Thymus (tissue), 11 donors: ENCODE measurements around the gene ZNF142. TPM values are rescaled to one million over a fixed set of nuclear protein-coding genes. Genes with fewer than 3 reads are reported as not detected.

Experiments used
- DNase-seq, 9 donors: peaks; one replicate each; pipeline ENCODE4 v3.0.0-alpha.2; 2013; ENCODE audit warnings: low spot score in 9 of 9, low read depth in 6 of 9, missing footprints in 1 of 9
- H3K27ac ChIP-seq, 2 donors: one replicate each; pipeline ENCODE4 v1.5.1; 2013; ENCODE audit warnings: control low read depth in 1 of 2, low read depth in 1 of 2, low read length in 1 of 2, mild to moderate bottlenecking in 1 of 2, moderate library complexity in 1 of 2
- H3K27me3 ChIP-seq, 2 donors: one replicate each; pipeline ENCODE4 v1.5.1; 2013; ENCODE audit warnings: low read length in 1 of 2; ENCODE audit not compliant: control insufficient read depth in 2 of 2, insufficient read depth in 1 of 2
- H3K36me3 ChIP-seq, 2 donors: one replicate each; pipeline ENCODE4 v1.5.1; 2013; ENCODE audit warnings: low read length in 1 of 2, mild to moderate bottlenecking in 1 of 2, moderate library complexity in 1 of 2; ENCODE audit not compliant: control insufficient read depth in 2 of 2, insufficient read depth in 2 of 2
- H3K4me1 ChIP-seq, 2 donors: one replicate each; pipeline ENCODE4 v1.5.1; 2013; ENCODE audit warnings: low read length in 2 of 2; ENCODE audit not compliant: control insufficient read depth in 2 of 2, insufficient read depth in 2 of 2
- H3K4me3 ChIP-seq, 2 donors: one replicate each; pipeline ENCODE4 v1.5.1; 2013; ENCODE audit warnings: low read length in 2 of 2, control low read depth in 1 of 2, mild to moderate bottlenecking in 1 of 2
- H3K9me3 ChIP-seq, 2 donors: one replicate each; pipeline ENCODE4 v1.5.1; 2013; ENCODE audit warnings: low read length in 1 of 2, mild to moderate bottlenecking in 1 of 2; ENCODE audit not compliant: control insufficient read depth in 2 of 2, insufficient read depth in 1 of 2
- WGBS: extraction: QIAGEN DNeasy Blood & Tissue Kit; methylation state at CpG from one replicate; pipeline ENCODE4 v1.1.7; 2013; 5-methylcytosine and 5-hydroxymethylcytosine counted together
- polyA plus RNA-seq: library from polyadenylated mRNA; stranded (reverse); fragments of 200-250 nt; gene quantifications from one replicate; pipeline ENCODE4 v1.2.3, GENCODE V29; 2013
- total RNA-seq: library from RNA; stranded (reverse); fragments of 120-200 nt; gene quantifications from one replicate; pipeline ENCODE4 v1.2.4, GENCODE V29; 2013
- donor health status: healthy.

Gene ZNF142
- total and polyA plus RNA-seq, 2 donors, result 5.1 to 6.7 TPM

DNA sequence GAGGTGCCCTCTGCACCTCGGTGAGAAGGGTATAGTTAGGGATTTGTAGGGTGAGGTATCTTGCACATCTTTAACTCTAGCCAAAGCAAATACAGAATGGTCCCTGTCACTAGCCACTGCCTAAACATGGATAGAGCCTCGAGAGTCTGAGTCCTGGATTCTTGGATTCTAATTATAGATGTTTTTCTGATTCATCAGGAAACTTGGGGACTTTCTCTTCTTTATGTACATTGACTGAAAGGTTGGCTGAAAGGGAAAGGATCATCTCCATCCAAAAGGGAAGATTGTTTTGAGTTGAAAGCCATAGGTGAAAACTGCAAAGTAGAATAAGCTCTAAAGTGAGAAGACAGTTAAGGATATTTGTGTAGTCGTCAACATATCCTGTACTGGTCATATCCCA lies 20.6 kb upstream of the ZNF142 start:
- no peak overlapping the region for H3K4me3 ChIP-seq
- H3K36me3 ChIP-seq, result peaks cover 3 to 5% of the 10 kb centered on the region in 2 donors
- DNase-seq, result no peak
- no peaks in the 10 kb centered on the region for H3K4me1 ChIP-seq
- 96% methylated on average over 3 of the region's 3 CpGs for WGBS
- no peaks in the 10 kb centered on the region for H3K9me3 ChIP-seq
- H3K27ac ChIP-seq, result no peak overlapping the region
- H3K27me3 ChIP-seq, result no peaks in the 10 kb centered on the region

DNA sequence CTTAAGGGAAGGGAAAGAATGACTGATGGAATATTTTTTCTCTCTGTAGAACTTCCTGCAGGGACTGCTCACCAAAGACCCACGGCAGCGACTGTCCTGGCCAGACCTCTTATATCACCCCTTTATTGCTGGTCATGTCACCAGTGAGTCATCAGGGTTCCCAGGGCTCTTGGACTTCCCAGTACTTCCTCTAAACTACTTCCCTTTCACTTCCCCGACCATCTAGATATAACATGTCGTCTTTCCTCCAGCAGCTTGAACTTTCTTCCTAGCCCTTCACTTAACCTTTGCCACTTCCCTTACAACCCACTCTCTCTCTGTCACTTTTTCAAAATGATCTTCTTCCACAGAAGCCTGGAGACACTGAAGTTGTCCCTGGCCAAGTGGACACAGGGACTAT lies 19.7 kb upstream of the ZNF142 start:
- WGBS, result 83% methylated on average over 4 of the region's 4 CpGs
- Histone ChIP-seq H3K4me3 (no peak overlapping the region), H3K4me1 (no peaks in the 10 kb centered on the region), H3K27ac (no peak overlapping the region), H3K9me3 (no peaks in the 10 kb centered on the region), H3K27me3 (no peaks in the 10 kb centered on the region), H3K36me3 (peaks cover 3 to 5% of the 10 kb centered on the region in 2 donors)
- DNase-seq, result no peak

DNA sequence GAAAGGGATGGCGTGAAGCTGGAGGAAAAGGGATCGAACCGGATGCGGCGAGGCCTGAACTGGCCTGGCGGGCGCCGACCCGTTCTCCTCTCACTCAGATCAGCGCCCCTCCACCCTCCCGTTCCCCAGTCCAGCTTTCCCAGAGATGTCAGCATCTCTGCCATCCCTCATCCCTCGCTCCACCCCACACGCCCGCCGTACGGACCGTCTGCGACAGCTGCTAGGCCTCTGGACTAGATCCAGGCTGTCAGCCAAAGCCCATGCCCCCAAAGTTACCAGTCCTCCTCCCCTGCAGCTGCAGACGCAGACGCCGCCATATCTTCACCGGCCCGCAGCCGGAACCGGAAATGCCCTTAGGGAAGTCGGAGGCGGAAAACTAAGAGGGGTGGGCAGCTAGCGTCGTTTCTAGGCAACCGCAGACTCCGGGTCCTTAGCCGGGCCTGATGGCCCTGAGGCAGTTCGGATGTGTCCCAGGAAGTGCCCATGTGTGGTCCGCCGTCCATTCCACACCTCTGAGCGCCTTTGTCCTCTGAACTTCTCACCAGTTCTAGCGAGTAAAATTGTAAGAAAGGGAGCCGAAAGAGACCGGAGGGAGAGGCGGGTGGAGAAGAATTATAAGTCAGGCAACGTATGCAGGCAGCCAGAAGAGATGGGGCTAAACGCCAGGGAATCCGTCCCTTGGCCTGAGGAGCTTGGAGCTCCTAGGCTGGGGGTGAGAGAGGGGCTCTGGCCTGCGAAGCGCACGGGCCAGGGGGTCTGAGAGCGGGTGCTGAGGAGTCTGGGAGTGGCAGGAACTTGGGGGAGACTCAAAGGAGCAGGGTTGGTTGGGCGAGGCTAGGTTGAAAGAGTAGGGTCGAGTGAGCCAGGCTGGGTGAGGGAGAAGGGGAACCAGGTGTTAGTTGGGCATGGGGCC lies 12.5 kb upstream of the ZNF142 start, which contains the start of the genes RNF25 and STK36:
Gene RNF25, minus strand, starts transcription at position 349 of the 913 bp plus-strand sequence. Its CDS starts 32 bp downstream, at position 317.
Gene STK36, plus strand, starts transcription at position 433 of the 913 bp plus-strand sequence. CDS start 744 bp downstream, outside the sequence.
- Histone ChIP-seq H3K27me3 (no peaks in the 10 kb centered on the region), H3K36me3 (peaks cover 12 to 13% of the 10 kb centered on the region in 2 donors), H3K4me3 (peak within 1 kb of the TSS; percentile 81 to 94), H3K27ac (peak within 1 kb of the TSS; percentile 60 to 84), H3K4me1 (peaks cover 8 to 17% of the 10 kb centered on the region in 2 donors), H3K9me3 (peaks cover 0 to 4% of the 10 kb centered on the region in 2 donors)
- peak; percentile 60 to 89 (median 72) for DNase-seq
- under 1% methylated on average over 49 of the region's 49 CpGs for WGBS

DNA sequence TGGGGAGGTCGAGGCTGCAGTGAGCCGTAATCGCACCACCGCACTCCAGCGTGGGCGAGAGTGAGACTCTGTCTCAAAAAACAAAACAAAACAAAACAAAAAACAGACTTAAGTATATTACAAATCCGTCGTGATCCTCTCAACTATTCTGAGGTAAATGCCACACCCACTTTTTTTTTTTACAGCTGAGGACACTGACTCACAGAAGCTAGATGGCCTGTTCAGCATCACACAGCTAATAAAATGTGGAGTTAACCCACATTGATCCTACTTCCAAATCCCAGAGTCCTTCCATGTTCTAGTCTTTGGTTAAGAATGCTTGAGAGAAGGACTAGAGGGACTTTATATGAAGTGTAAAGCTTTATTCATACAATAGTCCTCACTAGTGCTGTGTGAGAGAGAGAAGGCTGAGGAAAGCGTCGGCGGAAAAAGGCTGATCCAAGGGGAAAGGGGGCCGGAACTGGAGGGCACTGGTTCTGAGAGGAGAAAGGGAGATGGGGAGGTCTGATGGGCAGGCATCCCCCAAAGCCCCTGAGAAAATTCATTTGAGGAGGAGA lies 11.8 kb upstream of the ZNF142 start:
- 53% methylated on average over 12 of the region's 12 CpGs for WGBS
- peaks cover 0 to 4% of the 10 kb centered on the region in 2 donors for H3K9me3 ChIP-seq
- H3K4me3 ChIP-seq, result peak overlapping the region; percentile 81 to 94
- H3K27ac ChIP-seq, result peak overlapping the region in 1 of 2 donors; percentile 60
- H3K4me1 ChIP-seq, result peaks cover 8 to 17% of the 10 kb centered on the region in 2 donors
- peaks cover 17 to 18% of the 10 kb centered on the region in 2 donors for H3K36me3 ChIP-seq
- DNase-seq, result no peak
- H3K27me3 ChIP-seq, result no peaks in the 10 kb centered on the region

DNA sequence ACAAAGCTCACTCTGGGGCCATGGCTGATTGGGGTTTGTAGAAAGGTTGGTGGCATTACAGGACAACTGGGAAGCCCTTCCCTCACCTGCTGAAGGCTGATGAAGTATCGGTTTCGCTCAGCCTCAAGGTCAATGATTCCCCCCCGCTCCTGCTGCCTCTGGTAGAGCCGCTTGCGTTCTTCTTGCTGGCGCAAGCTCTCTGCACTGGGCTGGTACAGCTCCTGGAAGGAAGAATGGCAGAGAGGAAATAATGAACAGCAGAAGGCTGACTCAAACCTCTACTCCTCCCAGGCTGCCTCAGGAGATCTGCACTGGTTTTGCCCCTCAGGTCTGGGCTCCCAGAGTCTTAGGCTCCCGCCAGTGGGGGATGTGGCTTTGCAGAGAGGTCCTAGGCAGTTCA lies 5.2 kb upstream of the ZNF142 start:
- Histone ChIP-seq H3K27me3 (no peaks in the 10 kb centered on the region), H3K4me3 (no peak overlapping the region), H3K36me3 (peaks cover 57 to 67% of the 10 kb centered on the region in 2 donors), H3K9me3 (peaks cover 0 to 1% of the 10 kb centered on the region in 2 donors), H3K27ac (no peak overlapping the region), H3K4me1 (peaks cover 0 to 6% of the 10 kb centered on the region in 2 donors)
- DNase-seq, result no peak
- WGBS, result 98% methylated on average over 7 of the region's 7 CpGs

DNA sequence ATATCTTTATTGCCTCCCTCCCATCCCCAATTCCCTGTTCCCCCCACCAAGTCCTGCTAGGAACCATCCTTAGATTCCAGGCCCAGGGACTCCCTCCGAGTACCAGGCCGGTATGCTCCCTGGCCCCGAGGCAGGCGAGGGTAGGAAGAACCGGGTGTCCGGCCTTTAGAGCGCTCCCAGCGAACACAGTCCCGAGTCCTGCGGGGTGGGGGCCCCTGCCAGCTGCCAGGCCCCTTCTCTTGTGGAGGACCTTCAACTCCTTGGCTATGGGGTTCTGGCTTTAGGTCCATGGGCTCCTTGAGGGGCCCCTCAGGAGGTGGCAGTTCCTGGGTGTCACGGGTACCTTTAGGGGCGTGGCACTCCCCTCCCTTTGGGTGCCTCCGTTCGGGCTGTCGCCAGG lies 4.5 kb upstream of the ZNF142 start:
- 97% methylated on average over 15 of the region's 15 CpGs for WGBS
- H3K4me3 ChIP-seq, result no peak overlapping the region
- no peak for DNase-seq
- peaks cover 0 to 6% of the 10 kb centered on the region in 2 donors for H3K4me1 ChIP-seq
- H3K36me3 ChIP-seq, result peaks cover 57 to 67% of the 10 kb centered on the region in 2 donors
- H3K9me3 ChIP-seq, result peaks cover 0 to 1% of the 10 kb centered on the region in 2 donors
- H3K27me3 ChIP-seq, result no peaks in the 10 kb centered on the region
- H3K27ac ChIP-seq, result no peak overlapping the region

DNA sequence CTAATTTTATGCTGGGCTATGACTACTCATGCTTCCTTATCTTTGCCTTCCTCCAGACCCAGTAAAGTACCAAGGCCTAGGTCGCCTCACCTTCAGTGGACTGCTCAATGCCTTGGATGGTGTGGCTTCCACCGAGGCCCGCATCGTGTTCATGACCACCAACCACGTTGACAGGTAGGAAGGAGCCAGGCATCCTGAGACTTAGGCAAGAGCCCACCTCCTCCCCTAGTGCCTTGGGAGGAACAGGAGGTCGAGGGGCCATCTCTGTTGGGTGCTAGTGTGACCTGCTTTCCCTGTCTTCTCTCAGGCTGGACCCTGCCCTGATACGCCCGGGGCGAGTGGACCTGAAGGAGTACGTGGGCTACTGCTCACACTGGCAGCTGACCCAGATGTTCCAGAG lies 3.4 kb upstream of the ZNF142 start:
- H3K36me3 ChIP-seq, result peaks cover 53 to 61% of the 10 kb centered on the region in 2 donors
- no peaks in the 10 kb centered on the region for H3K27me3 ChIP-seq
- H3K27ac ChIP-seq, result no peak overlapping the region
- no peak for DNase-seq
- H3K9me3 ChIP-seq, result peaks cover 0 to 1% of the 10 kb centered on the region in 2 donors
- H3K4me3 ChIP-seq, result no peak overlapping the region
- H3K4me1 ChIP-seq, result peaks cover 3 to 11% of the 10 kb centered on the region in 2 donors
- WGBS, result 97% methylated on average over 10 of the region's 10 CpGs

DNA sequence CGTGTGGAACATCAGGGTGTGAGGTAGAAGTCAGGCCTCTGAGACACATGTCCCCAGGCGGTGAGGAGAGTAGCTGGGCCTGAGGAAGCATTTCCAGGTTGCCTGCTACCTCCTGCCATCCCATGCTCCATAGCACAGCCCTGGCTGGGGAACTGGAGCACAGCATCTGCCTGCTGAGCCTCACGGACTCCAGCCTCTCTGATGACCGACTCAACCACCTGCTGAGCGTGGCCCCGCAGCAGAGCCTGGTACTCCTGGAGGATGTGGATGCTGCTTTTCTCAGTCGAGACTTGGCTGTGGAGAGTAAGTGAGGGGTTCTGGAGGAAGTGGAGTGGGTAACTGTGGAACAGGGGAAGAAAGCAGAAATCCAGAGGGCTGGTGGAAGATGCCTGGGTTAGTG lies 3.0 kb upstream of the ZNF142 start:
- Histone ChIP-seq H3K4me1 (peaks cover 3 to 11% of the 10 kb centered on the region in 2 donors), H3K4me3 (no peak overlapping the region), H3K9me3 (peaks cover 0 to 1% of the 10 kb centered on the region in 2 donors), H3K36me3 (peaks cover 48 to 57% of the 10 kb centered on the region in 2 donors), H3K27me3 (no peaks in the 10 kb centered on the region), H3K27ac (no peak overlapping the region)
- no peak for DNase-seq
- 98% methylated on average over 7 of the region's 7 CpGs for WGBS

DNA sequence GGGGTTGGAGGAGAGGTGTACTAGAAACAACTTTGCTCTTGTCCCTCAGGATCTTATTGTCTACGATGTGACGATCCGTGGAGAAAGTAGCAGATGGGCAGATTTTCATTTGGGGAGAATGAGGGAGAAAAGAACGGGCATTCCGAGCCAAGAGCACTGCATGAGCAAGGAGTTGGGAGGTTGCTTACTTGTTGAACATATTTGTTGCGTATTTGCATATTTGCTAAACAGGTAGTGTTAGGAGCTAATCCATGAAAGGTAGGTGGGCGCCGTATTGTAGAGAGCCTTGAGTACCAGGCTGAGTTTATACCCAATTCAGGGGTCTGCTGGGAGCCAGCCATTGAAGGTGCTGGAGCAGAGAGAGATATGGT lies 550 bp upstream of the ZNF142 start:
- peaks cover 40 to 51% of the 10 kb centered on the region in 2 donors for H3K36me3 ChIP-seq
- no peak for DNase-seq

More for the DNA sequence above, 550 bp upstream of the ZNF142 start:
- Histone ChIP-seq H3K4me3 (peak overlapping the region; percentile 77 to 79), H3K9me3 (peaks cover 0 to 1% of the 10 kb centered on the region in 2 donors), H3K27ac (no peak overlapping the region), H3K27me3 (no peaks in the 10 kb centered on the region), H3K4me1 (peaks cover 3 to 11% of the 10 kb centered on the region in 2 donors)
- 25% methylated on average over 8 of the region's 8 CpGs for WGBS
